Hippocampal formation (tissue), 2 donors: ENCODE measurements around the gene SERPINA3.
"Not testable (repeated sequence)": the region's sequence is repeated elsewhere in the genome, so short reads cannot be mapped to it uniquely, and the experiment has no call there.

Experiments used
- DNase-seq, 2 donors: peaks; one replicate each; lab custom pipeline; 2025; lab: John Stamatoyannopoulos, UW

Gene SERPINA3

DNA sequence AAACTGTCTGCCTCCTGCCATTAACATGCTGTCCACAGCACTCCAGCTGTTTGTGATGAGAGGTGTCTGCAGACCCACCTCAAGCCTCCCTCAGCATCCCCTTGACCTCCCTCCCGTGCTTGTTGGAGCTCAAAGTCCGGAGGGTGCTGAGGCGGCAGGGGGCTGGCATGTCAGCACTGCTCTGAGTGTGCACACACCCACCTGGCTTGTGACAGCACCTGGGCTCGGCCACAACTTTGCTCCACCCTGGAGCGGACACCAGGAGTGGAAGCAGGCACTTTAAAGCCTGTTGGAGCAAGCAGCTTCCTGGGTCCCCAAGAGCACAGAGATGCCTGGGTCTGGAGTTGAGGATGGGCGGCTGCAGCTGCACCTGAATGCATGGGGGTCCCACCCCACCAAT is 20.9 kb downstream of the SERPINA3 start:
- no peak for DNase-seq

DNA sequence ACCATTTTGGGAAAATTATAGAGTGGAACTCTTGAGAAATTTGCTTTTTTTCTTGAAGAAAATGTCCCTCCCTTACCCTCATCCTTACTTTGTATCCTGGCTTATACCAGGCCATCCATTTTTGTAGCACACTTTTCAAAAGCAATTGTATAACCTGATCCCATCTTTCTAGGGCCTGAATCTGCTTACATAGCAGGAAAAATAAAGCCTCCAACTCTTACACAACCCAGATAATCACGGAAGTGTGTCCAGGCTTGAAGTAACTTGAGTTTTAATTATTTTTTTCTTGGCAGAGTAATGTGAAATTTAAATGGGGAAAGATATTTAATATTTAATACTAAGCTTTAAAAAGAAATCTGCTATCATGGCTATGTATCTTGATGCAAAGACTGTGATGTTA is 23.0 kb downstream of the SERPINA3 start:
- no peak for DNase-seq

DNA sequence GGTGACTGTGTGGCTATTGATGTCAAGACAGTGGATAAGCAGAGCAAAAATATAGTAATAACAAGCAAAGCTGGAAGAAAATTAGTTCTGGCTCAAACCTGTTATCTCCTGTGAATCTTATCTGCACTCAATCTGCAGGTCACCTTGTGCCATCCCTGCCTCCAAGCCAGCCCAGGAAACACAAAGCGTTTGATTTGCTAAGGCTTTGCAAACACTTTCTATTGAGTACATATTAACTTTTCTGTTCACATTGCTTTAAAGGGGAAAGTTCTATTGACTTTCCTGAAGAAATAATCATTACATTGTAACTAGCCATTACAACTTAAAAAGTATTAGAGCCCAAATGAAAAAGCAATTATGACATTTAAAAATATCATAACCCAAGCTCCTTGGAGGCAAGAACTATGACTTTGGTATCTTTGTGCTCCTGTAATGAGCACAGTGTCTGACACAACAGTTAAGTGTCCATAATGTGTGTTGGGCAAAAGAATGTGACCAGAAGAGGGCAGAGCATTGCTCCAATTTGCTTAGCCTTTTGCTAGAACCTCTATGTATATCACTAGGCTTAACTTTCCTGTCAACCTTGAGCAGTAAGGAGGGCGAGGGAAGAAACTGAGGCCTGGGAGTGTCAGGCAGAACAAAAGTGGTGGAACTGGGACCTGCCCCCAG is 24.7 kb downstream of the SERPINA3 start:
- DNase-seq = no peak

DNA sequence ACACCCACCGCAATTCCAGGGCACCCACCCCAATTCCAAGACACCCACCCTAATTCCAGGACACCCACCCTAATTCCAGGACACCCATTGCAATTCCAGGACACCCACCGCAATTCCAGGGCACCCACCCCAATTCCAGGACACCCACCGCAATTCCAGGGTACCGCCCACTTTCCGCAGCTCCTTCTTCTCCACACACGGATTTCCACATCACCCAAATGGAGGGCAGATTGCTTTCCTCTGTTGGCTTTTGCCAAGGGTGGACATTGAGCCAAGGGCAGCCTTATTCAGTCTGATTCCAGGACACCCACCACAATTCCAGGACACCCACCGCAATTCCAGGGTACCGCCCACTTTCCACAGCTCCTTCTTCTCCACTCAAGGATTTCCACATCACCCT is 25.6 kb downstream of the SERPINA3 start:
- not testable (repeated sequence) for DNase-seq

DNA sequence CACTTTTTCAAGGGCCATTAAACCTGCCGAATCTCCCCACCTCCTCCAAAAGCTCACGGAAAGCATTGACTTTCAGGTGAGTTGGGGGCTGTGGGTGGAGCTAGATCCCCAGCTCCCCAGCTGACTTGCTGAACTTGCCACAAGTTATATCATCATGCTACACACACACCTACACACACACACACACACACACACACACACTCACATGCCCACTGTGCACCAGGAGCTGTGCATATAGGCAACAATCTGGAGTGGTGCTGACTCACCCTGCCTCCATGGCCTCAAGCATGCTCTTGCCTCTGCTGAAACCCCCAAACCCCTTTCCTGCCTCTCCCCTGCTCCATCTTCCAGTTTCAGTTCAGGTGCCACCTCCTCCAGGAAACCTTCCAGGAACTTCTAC is 26.1 kb downstream of the SERPINA3 start:
- DNase-seq = no peak

DNA sequence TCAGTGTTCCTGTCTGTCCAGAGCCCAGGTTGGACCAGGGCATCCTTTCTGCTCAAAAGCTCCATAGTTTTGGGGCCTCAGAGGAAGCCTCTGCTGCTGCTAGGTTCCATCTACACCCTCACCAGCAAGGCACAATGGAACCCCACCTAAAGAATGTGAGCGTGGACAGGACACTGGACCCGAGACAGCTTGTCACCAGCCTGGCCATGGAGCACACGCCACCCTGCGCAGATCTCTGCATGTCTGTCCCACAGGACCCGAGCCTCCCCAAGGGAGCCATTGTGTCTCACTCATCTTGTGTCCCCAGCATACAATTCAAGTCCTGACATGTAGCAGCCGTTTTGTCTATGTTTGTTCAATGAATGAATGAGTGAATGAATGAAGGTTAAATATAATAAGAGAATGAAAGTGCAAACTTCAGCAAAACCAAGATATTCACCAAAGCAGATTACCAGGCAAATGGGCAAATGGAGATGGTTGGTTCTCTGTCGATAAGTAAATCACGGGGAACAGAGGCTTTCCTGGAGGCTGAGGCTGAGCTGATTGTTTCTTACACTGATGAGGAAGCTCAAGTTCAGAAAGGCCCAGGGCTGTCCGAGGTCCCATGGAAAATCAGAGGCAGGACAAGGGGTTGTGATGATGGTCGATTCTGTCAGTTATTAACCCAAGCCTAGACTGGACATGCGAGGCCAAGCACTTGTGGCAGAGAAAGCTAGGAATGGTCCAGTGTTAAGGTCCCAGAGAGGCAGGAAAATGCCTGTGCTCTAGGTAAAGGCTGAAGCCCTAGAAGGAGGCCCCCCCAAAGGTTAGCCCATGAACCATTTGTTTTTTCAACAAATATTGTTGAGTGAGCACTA is 27.0 kb downstream of the SERPINA3 start:
- no peak for DNase-seq

DNA sequence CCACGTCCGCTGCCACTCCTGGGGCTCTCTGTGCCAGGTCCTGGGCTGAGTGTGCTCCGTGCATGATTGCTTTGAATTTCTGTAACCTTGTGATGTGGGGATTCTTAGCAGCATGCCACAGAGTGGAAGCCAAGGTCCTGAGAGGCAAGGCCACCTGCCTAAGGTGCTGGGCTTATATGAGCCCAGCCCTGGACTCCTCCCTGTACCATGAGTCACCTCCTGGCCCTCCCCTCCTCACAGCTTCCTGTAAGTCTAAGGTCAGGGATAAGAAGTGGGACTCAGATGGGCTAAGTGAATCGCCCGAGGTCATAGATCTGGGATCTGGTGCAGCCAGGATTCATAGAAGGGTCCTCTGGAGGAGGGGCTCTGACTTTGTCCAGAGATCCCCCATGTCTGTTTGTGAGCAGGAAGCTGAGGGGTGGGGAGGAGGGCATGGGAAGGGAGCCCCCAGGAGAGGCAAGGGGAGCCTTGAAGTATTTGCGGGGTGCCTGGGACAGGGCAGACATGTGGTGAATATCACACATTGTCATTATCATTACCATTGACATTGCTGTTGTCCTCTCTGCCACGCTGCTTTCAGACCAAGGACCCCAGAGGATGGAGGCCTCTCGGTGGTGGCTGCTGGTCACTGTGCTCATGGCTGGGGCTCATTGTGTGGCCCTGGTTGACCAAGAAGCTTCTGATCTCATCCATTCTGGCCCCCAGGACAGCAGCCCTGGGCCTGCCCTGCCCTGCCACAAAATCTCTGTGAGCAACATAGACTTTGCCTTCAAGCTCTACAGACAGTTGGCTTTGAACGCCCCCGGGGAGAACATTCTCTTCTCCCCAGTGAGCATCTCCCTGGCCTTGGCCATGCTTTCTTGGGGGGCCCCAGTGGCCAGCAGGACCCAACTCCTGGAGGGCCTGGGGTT is 28.8 kb downstream of the SERPINA3 start:
- DNase-seq = no peak

DNA sequence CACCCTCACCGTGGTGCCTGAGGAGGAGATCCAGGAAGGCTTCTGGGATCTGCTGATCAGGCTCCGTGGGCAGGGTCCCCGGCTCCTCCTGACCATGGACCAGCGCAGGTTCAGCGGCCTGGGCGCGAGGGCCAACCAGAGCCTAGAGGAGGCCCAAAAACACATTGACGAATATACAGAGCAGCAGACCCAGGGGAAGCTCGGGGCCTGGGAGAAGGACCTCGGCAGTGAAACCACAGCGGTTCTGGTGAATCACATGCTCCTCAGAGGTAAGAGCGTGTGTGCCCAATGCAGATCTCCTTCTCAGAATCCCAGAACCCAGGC is 29.4 kb downstream of the SERPINA3 start:
- DNase-seq = no peak

DNA sequence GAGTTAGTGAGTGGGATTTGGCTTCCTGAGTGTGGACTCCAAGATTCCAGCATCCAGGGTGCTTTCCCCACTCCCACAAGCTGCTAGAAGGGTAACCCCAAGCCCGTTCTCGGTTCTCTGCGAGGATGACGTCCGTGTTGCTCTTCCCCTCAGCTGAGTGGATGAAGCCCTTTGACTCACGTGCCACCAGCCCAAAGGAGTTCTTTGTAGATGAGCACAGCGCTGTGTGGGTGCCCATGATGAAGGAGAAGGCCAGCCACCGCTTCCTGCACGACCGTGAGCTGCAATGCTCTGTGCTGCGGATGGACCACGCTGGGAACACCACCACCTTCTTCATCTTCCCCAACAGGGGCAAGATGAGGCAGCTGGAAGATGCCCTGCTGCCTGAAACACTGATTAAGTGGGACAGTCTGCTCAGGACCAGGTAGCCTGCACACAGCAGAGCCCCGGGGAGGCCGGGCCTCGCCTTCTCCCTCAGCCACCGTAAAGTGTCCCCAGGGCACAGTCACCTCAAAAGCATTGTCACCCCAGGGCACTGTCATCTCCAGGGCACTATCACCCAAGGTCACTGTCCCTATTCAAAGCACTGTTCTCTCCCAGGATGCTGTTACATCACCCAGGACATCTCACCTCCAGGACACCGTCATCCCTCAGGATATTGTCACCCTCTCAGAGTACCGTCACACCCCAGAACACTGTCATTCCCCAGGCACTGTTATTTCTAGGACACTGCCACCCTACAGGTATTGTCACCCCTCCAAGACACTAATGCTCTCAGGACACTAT is 31.3 kb downstream of the SERPINA3 start:
- no peak for DNase-seq

DNA sequence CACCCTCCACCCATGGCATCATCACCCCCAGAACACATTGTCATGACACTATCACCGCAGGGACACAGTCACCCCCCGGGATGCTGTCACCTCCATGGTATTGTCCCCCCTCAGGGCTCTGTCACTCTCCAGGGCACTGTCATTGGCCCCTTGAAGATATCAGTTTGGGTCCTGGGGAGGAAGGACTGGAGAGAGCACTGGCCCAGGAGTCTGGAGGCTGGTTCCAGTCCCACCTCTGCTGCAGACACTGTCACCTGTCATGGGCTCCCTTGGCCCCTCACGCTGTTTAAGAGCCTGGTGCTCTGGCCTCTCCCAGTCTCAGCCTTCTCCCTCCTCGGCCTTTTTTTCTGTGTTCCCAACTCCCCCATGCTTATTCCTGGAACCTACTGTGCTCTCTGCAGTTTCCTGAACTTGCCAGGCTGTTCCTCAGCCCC is 31.9 kb downstream of the SERPINA3 start:
- DNase-seq = no peak

DNA sequence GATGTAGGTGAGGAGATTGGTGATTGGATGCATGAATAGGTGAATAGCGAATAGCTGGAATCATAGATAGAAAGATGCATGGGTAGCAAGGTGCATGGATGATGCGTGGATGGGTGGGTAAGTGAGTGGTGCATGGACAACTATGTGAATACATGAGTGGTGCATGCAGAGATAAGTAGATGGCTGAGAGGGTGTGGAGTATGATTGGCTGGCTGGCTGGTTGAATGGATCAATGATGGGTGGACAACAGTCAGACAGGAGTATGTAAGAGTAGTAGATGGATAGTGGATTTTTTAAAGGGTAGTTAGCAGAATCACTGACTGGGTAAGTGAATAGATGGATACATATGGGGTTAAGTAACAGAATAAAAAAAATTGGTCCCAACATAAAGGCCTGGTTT is 33.9 kb downstream of the SERPINA3 start:
- DNase-seq = no peak

DNA sequence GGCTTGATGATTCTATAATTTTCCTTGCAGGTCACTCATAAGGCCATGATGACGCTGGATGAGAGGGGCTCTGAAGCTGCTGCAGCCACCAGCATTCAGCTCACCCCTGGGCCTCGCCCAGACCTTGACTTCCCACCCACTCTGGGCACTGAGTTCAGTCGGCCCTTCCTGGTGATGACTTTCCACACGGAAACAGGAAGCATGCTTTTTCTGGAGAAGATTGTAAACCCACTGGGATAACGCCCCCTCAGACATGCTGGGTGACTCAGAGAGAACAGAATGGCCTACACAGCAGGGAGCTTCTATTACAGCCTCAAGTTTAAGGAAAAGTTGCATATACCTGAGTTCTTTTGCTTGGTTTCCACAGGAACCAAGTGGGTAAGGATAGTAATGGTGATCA is 34.3 kb downstream of the SERPINA3 start:
- no peak for DNase-seq

DNA sequence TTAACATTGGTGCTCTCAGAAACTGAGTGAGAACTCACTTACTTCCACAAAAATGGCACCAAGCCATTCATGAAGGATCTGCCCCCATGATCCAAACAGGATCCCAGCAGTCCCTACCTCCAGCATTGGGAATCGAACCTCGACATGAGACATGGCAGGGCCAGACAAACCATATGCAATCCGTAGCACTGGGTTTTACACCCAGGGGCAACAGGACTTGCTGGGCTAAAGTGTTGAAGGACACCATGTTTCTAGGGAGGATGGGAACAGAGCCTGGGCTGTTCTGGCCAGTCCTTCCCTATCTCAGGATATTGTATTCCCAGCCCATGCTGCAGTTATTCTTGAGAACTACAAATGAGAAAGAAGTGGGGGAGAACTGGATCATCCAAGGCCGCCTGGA is 36.6 kb downstream of the SERPINA3 start:
- DNase-seq = no peak

DNA sequence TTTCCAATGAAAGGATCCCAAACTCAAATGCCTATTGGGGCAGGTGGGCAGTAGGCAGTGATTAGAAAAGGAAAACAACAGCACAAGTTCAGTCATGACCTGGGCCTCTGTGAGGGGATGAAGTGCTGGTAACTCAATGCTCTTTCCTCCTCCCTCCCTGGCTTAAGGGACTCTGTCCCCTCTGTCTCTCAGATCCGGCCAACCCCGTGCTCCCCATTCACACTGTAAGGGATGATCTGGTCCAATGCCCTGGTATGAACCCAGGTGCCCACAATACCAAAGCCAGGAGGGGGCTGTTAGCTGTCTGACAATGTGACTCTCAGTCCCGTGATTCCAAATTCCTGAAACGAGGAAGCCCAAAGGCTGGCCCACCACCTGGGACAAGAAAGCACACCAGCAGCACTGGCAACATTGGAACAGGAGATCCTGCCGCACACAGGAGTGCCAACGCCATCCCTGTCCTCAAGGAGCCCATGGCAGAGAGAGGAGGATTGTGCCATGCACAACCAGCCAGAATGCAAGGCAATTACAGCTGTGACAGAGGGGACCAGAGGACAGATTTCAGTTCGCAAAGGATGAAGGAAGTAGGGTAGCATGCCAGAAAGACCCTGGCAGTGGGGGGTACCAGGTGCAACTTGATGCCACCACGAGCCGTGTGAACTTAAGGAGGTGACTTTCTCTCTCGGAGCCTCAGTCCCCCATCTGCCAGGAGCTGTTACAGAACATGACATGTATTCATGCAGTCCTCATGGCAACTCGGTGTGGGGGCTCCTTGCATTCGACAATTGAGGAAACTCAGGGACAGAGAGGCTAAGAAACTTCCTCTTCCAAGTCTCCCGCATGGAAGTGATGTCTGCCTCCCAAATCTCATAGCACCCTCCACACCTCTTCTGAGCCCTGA is 37.6 kb downstream of the SERPINA3 start:
- DNase-seq = no peak

DNA sequence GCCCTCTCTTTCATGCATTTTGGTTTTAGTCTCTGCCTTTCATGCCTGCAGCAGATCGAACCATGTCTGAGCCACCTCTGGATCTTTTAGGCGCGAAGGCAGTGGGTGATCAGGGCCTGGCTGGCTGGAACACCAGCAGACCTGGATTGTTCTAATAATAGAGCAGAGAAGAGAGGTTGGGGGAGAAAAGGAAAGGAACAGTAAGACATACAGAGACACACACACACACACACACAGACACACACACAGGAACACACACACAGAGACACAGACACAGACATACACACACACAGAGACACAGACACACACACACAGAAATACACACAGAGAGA is 38.2 kb downstream of the SERPINA3 start:
- DNase-seq = no peak

DNA sequence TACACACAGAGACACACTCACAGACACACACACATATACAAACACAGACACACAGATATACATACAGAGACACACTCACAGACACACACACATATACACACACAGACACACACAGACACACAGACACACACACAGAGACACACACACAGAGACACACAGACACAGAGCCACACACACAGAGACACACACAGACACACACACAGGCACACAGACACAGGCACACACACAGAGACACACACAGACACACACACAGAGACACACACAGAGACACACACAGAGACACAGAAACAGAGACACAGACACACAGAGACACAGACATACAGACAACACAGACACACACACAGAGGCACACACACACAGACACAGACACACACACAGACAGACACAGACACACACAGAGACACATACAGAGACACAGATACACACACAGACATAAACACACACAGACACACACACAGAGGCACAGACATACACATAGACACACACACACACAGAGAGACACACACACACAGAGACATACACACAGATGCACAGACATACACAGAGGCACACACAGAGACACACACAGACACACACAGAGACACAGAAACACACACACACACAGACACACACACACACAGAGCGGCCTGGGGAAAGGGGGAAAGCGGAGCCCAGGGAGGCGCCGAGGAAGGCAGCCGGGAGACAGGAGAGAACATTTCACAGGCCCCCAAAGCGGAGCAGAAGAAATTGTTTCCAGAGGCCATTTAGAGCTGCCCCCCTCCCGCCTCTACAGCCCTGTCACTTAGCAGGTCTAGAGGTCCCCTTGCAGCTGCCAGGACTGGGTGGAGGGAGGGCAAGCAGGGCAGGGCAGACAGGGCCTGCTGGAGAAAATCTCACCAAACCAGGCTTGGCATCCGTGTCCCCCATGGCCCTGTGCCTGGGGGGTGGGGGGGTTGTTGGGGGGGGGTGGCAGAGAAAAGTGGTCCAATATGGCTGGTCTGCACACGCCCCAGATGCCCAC is 38.9 kb downstream of the SERPINA3 start:
- no peak for DNase-seq

DNA sequence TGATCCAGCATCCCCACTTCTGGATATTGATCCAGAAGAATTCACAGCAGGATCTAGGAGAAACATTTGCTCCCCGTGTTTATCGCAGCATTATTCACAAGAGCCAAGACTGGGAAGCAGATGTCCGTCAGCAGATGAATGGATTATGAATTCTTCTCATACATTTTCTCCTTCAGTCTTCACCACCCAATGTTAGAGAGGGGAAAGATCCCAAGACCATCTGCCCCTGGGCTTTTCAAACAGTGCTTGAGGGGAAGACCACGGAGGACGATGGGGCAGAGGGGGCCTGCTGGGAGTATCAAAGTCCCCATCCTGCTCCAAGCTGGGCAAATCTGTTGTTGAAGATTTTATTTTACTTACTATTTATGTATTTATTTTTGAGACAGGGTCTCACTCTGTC is 41.1 kb downstream of the SERPINA3 start:
- no peak for DNase-seq

DNA sequence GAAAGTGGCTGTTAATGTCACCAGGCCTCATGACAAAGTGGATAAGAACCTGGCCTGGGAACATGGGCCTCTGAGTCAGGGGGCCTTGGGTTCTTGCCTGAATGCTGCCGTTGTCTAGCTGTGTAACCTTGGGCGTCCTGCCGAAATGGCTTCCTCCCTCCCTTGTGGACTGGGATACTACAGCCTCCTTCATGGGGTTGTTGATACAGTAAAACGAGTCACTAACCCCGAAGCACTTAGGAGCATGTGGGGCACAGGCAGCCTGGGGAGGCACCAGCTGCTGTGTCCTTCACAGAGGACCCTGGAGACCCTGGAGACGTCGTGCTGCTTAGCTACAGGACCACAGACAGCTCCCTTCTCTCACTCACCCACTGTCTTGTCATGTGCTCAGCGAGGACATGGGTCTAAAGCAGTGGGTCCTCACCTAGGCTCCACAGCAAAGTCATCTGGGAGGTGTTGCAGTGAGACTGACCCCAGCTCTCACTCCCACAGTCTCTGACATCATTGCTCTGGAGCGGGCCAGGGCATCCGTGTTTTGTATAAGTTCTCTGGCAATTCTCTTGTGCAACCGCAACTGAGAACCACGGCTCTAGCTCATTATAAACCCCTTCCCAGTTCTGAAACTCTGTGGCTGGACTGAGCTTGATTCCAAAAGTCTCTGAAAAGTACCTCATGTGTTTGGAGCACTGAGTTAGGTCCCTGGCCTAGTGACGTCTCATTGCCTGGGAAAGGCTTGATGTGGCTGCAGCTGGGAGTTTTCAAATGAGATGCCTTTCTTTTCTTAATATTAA is 42.1 kb downstream of the SERPINA3 start:
- no peak for DNase-seq
